Endodermal cell (in vitro differentiated cells): ENCODE data around the gene WNT7B. TPM values are rescaled to one million over a fixed set of nuclear protein-coding genes. Genes with fewer than 3 reads are reported as not detected.

ENCODE experiments used
- DNase-seq: peaks from one replicate; pipeline ENCODE4 v3.0.0-alpha.2; 2017
- H3K27ac ChIP-seq: 2 replicates; pipeline ENCODE4 v1.5.1; 2013; ENCODE audit warnings: mild to moderate bottlenecking, low read depth, low read length, moderate library complexity
- H3K27me3 ChIP-seq: 2 replicates; pipeline ENCODE4 v1.6.1; 2013; ENCODE audit warnings: mild to moderate bottlenecking, low read length, moderate library complexity; ENCODE audit not compliant: insufficient read depth, control insufficient read depth, poor library complexity, severe bottlenecking
- H3K36me3 ChIP-seq: 2 replicates; pipeline ENCODE4 v1.7.0; 2013; ENCODE audit warnings: mild to moderate bottlenecking, low read length, moderate library complexity; ENCODE audit not compliant: control insufficient read depth, insufficient read depth
- H3K4me1 ChIP-seq: one replicate; pipeline ENCODE4 v1.7.0; 2013; ENCODE audit warnings: low read length; ENCODE audit not compliant: control insufficient read depth, insufficient read depth
- H3K4me3 ChIP-seq: 2 replicates; pipeline ENCODE4 v1.5.1; 2013; ENCODE audit warnings: mild to moderate bottlenecking, low read length, moderate library complexity
- H3K9ac ChIP-seq: 2 replicates; pipeline ENCODE4 v1.6.1; 2013; ENCODE audit warnings: mild to moderate bottlenecking, low read length, moderate library complexity; ENCODE audit not compliant: poor library complexity, severe bottlenecking; ENCODE audit errors: extremely low read depth
- H3K9me3 ChIP-seq: 2 replicates; pipeline ENCODE4 v1.6.1; 2013; ENCODE audit warnings: mild to moderate bottlenecking, low read length, moderate library complexity; ENCODE audit not compliant: control insufficient read depth
- H3K27ac Mint-ChIP-seq: 2 replicates; pipeline ENCODE4 v1.8.0; 2020; ENCODE audit warnings: mixed read lengths
- H3K27me3 Mint-ChIP-seq: 2 replicates; pipeline ENCODE4 v1.8.0; 2021; ENCODE audit warnings: mild to moderate bottlenecking, mixed read lengths; ENCODE audit not compliant: insufficient read depth
- H3K36me3 Mint-ChIP-seq: 2 replicates; pipeline ENCODE4 v1.8.0; 2020; ENCODE audit warnings: low read depth, mixed read lengths
- H3K4me1 Mint-ChIP-seq: 2 replicates; pipeline ENCODE4 v1.8.0; 2020; ENCODE audit warnings: mixed read lengths
- H3K4me3 Mint-ChIP-seq: 2 replicates; pipeline ENCODE4 v1.8.0; 2020; ENCODE audit warnings: mild to moderate bottlenecking, moderate library complexity, mixed read lengths
- H3K9me3 Mint-ChIP-seq: 2 replicates; pipeline ENCODE4 v1.8.0; 2020; ENCODE audit warnings: mild to moderate bottlenecking, mixed read lengths
- CTCF ChIP-seq: fragments of 200-600 bp; sonication (generic); conservative IDR thresholded peaks from 2 replicates; pipeline ENCODE4 v1.5.0; 2021; ENCODE audit warnings: antibody characterized with exemption, mild to moderate bottlenecking
- WGBS, 2 experiments: methylation state at CpG; one replicate each; pipeline versions ENCODE4 v1.1.5 to v1.1.7; 2013; ENCODE audit warnings: missing lambda C conversion rate in 2 of 2, mixed read lengths in 1 of 2; ENCODE audit not compliant: insufficient coverage in 1 of 2, insufficient read length in 1 of 2; 5-methylcytosine and 5-hydroxymethylcytosine counted together
- total RNA-seq, 2 donors: library from RNA; stranded (reverse); fragmentation: NEBNext Ultra II Directional in 1 of 2; extraction: Animal tissue kit (Norgen Biotek cat#: 25700) in 1 of 2; gene quantifications; 2 replicates in 1 of 2; 3 replicates in 1 of 2; pipeline ENCODE4 v1.2.1, GENCODE V29; 2021

WNT7B gene
- total RNA-seq, 2 donors from 2014 or later: not detected

GRCh38 chr22:45965563-45965962 is 11.4 kb downstream of the WNT7B start:
- Mint-ChIP-seq H3K9me3 (no peaks in the 10 kb centered on the region), H3K27me3 (peaks cover 21% of the 10 kb centered on the region), H3K4me3 (no peak overlapping the region), H3K36me3 (no peaks in the 10 kb centered on the region), H3K27ac (no peak overlapping the region), H3K4me1 (no peaks in the 10 kb centered on the region)
- Histone ChIP-seq H3K27me3 (peaks cover 14% of the 10 kb centered on the region), H3K36me3 (no peaks in the 10 kb centered on the region), H3K9ac (no peak overlapping the region), H3K9me3 (no peaks in the 10 kb centered on the region), H3K27ac (no peak overlapping the region), H3K4me3 (no peak overlapping the region), H3K4me1 (no peaks in the 10 kb centered on the region)
- 91 to 98% methylated on average over 10 to 11 of the region's 11 CpGs for WGBS, 2 experiments
- TF ChIP-seq CTCF: no peak
- no peak for DNase-seq

GRCh38 chr22:45964926-45965527 is 11.9 kb downstream of the WNT7B start:
- Histone ChIP-seq H3K9ac (no peak overlapping the region), H3K4me1 (no peaks in the 10 kb centered on the region), H3K4me3 (no peak overlapping the region), H3K27ac (no peak overlapping the region), H3K36me3 (no peaks in the 10 kb centered on the region), H3K27me3 (peaks cover 9% of the 10 kb centered on the region), H3K9me3 (no peaks in the 10 kb centered on the region)
- H3K4me3 Mint-ChIP-seq: no peak overlapping the region
- 86 to 93% methylated on average over 11 to 12 of the region's 12 CpGs for WGBS, 2 experiments
- H3K27ac Mint-ChIP-seq: no peak overlapping the region
- no peaks in the 10 kb centered on the region for H3K9me3 Mint-ChIP-seq
- no peak for TF ChIP-seq CTCF
- peaks cover 16% of the 10 kb centered on the region for H3K27me3 Mint-ChIP-seq
- no peaks in the 10 kb centered on the region for H3K4me1 Mint-ChIP-seq
- DNase-seq: no peak
- H3K36me3 Mint-ChIP-seq: no peaks in the 10 kb centered on the region

- Mint-ChIP-seq H3K27me3 (peaks cover 9% of the 10 kb centered on the region), H3K9me3 (no peaks in the 10 kb centered on the region), H3K27ac (no peak overlapping the region), H3K4me1 (no peaks in the 10 kb centered on the region), H3K4me3 (no peak overlapping the region), H3K36me3 (no peaks in the 10 kb centered on the region)
- H3K9me3 ChIP-seq: no peaks in the 10 kb centered on the region
- H3K27ac ChIP-seq: no peak overlapping the region
- no peak overlapping the region for H3K4me3 ChIP-seq
- H3K9ac ChIP-seq: no peak overlapping the region
- no peaks in the 10 kb centered on the region for H3K4me1 ChIP-seq
- no peak for TF ChIP-seq CTCF
- no peak for DNase-seq
- no peaks in the 10 kb centered on the region for H3K36me3 ChIP-seq
- H3K27me3 ChIP-seq: peaks cover 2% of the 10 kb centered on the region
- WGBS, 2 experiments: 89 to 90% methylated on average over 2 to 12 of the region's 12 CpGs
Measured at GRCh38 chr22:45964372-45964771, 12.6 kb downstream of the WNT7B start.
